Endothelial cell of umbilical vein (primary cell): ENCODE measurements around the gene TENM4. TPM values are rescaled to one million over a fixed set of nuclear protein-coding genes. Genes with fewer than 3 reads are reported as not detected.

Source experiments
- BruUV-seq: library from RNA; stranded (reverse); fragments of 400-500 nt; replicated peaks from 2 replicates; lab custom pipeline; 2021; lab: Mats Ljungman, UMichigan
- CTCF ChIA-PET: fragments of 300-600, 350-600 bp; sonication (Branson Sonifier 250); formaldehyde crosslinking; loops from one replicate; lab custom pipeline; 2021; ENCODE audit warnings: antibody characterized with exemption, inconsistent platforms; lab: Charles Lee
- POLR2A ChIA-PET: fragments of 300-600, 350-600 bp; sonication (Branson Sonifier 250); formaldehyde crosslinking; loops from one replicate; lab custom pipeline; 2021; ENCODE audit warnings: antibody characterized with exemption, inconsistent platforms; lab: Charles Lee
- DNase-seq: peaks from one replicate; pipeline ENCODE4 v3.0.0-alpha.2; 2011; ENCODE audit warnings: low read depth, low spot score
- FAIRE-seq: peaks from 2 replicates; lab custom pipeline; 2011; peaks lifted over from hg19 to GRCh38; lab: Jason Lieb, UNC
- H2AFZ ChIP-seq: 2 replicates; pipeline ENCODE4 v1.6.0; 2012; ENCODE audit warnings: low read depth, low read length, control low read depth, inconsistent platforms
- H3K27ac ChIP-seq: 2 replicates; pipeline ENCODE4 v1.5.1; 2011; ENCODE audit warnings: low read depth, mild to moderate bottlenecking, control low read depth, low read length, moderate library complexity; ENCODE audit not compliant: insufficient read depth
- H3K27me3 ChIP-seq, 2 experiments: 2 replicates each; pipeline versions ENCODE4 v1.6.0 to v1.6.1; 2011; ENCODE audit warnings: low read length in 2 of 2, mixed read lengths in 1 of 2; ENCODE audit not compliant: control insufficient read depth in 2 of 2, insufficient read depth in 2 of 2
- H3K36me3 ChIP-seq, 2 experiments: 2 replicates in 1 of 2; 3 replicates in 1 of 2; pipeline ENCODE4 v1.5.1; 2011; ENCODE audit warnings: low read length in 2 of 2, mild to moderate bottlenecking in 1 of 2, moderate library complexity in 1 of 2; ENCODE audit not compliant: control insufficient read depth in 2 of 2, insufficient read depth in 2 of 2; ENCODE audit errors: extremely low read depth in 1 of 2
- H3K4me1 ChIP-seq: 3 replicates; pipeline ENCODE4 v1.5.1; 2011; ENCODE audit warnings: mild to moderate bottlenecking, low read length; ENCODE audit not compliant: control insufficient read depth, insufficient read depth; ENCODE audit errors: extremely low read depth
- H3K4me2 ChIP-seq: 2 replicates; pipeline ENCODE4 v1.6.1; 2011; ENCODE audit warnings: low read length, control low read depth, mixed read lengths; ENCODE audit not compliant: insufficient read depth
- H3K4me3 ChIP-seq, 3 experiments: fragments of 200-600 bp in 1 of 3; sonication (generic), shearing (Covaris generic) in 1 of 3; replicated peaks in 1 of 3; 2 replicates each; pipeline ENCODE4 v1.5.1; 2011 to 2016; ENCODE audit warnings: control low read depth in 3 of 3, low read length in 3 of 3, mild to moderate bottlenecking in 2 of 3, inconsistent platforms in 1 of 3, low read depth in 1 of 3, moderate library complexity in 1 of 3; ENCODE audit not compliant: insufficient read depth in 1 of 3
- H3K79me2 ChIP-seq: 2 replicates; pipeline ENCODE4 v1.6.0; 2012; ENCODE audit warnings: low read length, inconsistent platforms; ENCODE audit not compliant: control insufficient read depth, insufficient read depth
- H3K9ac ChIP-seq: replicated peaks from 2 replicates; pipeline ENCODE3; 2011; ENCODE audit warnings: low read length, control low read depth; ENCODE audit not compliant: insufficient read depth; ENCODE audit errors: extremely low read depth
- H3K9me1 ChIP-seq: replicated peaks from 3 replicates; pipeline ENCODE4 v1.6.0; 2011; ENCODE audit warnings: mild to moderate bottlenecking, low read length; ENCODE audit not compliant: control insufficient read depth, insufficient read depth; ENCODE audit errors: extremely low read depth
- H3K9me3 ChIP-seq: replicated peaks from 2 replicates; pipeline ENCODE4 v1.5.1; 2012; ENCODE audit warnings: low read length, inconsistent platforms; ENCODE audit not compliant: control insufficient read depth, insufficient read depth
- H4K20me1 ChIP-seq: replicated peaks from 2 replicates; pipeline ENCODE3; 2011; ENCODE audit warnings: mild to moderate bottlenecking, low read length; ENCODE audit not compliant: control insufficient read depth, insufficient read depth; ENCODE audit errors: extremely low read depth
- CTCF ChIP-seq, 2 donors: IDR thresholded peaks; 1 replicate in 1 of 2; 2 replicates in 1 of 2; pipeline ENCODE4 v1.5.1; 2011; ENCODE audit warnings: low read length in 2 of 2, mild to moderate bottlenecking in 2 of 2, moderate library complexity in 2 of 2, control low read depth in 1 of 2, inconsistent platforms in 1 of 2, low read depth in 1 of 2; ENCODE audit not compliant: insufficient read depth in 1 of 2; ENCODE audit errors: extremely low read depth in 1 of 2
- EZH2 ChIP-seq: IDR thresholded peaks from 2 replicates; pipeline ENCODE4 v1.6.1; 2012; ENCODE audit warnings: borderline replicate concordance, low read depth, mild to moderate bottlenecking, moderate library complexity, low read length, inconsistent platforms; ENCODE audit not compliant: severe bottlenecking
- FOS ChIP-seq: IDR thresholded peaks from 2 replicates; pipeline ENCODE4 v1.6.1; 2011; ENCODE audit warnings: mild to moderate bottlenecking, low read length, moderate library complexity, borderline replicate concordance; ENCODE audit not compliant: insufficient read depth
- GATA2 ChIP-seq: IDR thresholded peaks from 2 replicates; pipeline ENCODE4 v1.7.0; 2011; ENCODE audit warnings: low read depth, mild to moderate bottlenecking, moderate library complexity, mixed read lengths, low read length; ENCODE audit not compliant: insufficient read length, insufficient read depth
- JUN ChIP-seq: IDR thresholded peaks from 2 replicates; pipeline ENCODE4 v1.6.1; 2011; ENCODE audit warnings: borderline replicate concordance, low read depth; ENCODE audit not compliant: insufficient read length, insufficient read depth
- MYC ChIP-seq: IDR thresholded peaks from one replicate; pipeline ENCODE4 v1.6.1; 2011; ENCODE audit warnings: mild to moderate bottlenecking, low read depth, low read length
- POLR2A ChIP-seq: IDR thresholded peaks from 2 replicates; pipeline ENCODE4 v1.6.1; 2012; ENCODE audit warnings: low read depth, mild to moderate bottlenecking, control low read depth, low read length
- POLR2AphosphoS5 ChIP-seq: IDR thresholded peaks from 2 replicates; pipeline ENCODE4 v1.6.1; 2012; ENCODE audit warnings: low read depth, mild to moderate bottlenecking, control low read depth, low read length, moderate library complexity; ENCODE audit not compliant: insufficient read depth
- dilution Hi-C: fragments of 300-500 bp; cut with MboI; formaldehyde crosslinking; loops from one replicate; pipeline ENCODE4 v1.15.0; 2019; ENCODE audit warnings: low sequenced_read_pairs; ENCODE audit not compliant: extremely low pct_ligation_motif_present
- intact Hi-C: fragments of 100-400 bp; cut with micrococcal nuclease; formaldehyde crosslinking; loops from one replicate; pipeline ENCODE4 v1.10.0; 2022
- polyA plus RNA-seq, 4 experiments: library from polyadenylated mRNA; depleted of rRNA in 3 of 4; stranded (reverse) in 3 of 4; unstranded in 1 of 4; fragments of >200 nt; gene quantifications; 2 replicates each; pipeline versions ENCODE4 v1.2.1 to v1.2.3, GENCODE V29; 2011 to 2012; ENCODE audit warnings: missing spikeins in 1 of 4
- total RNA-seq: library from RNA; stranded (reverse); gene quantifications from 2 replicates; pipeline ENCODE4 v1.2.3, GENCODE V29; 2021
- TF ChIP-seq, protein P1 (sequence below): IDR thresholded peaks from 2 replicates; pipeline ENCODE4 v1.6.1; 2011; ENCODE audit not compliant: insufficient read depth, insufficient read length

TENM4 gene
- total and polyA plus RNA-seq, 2 donors (not counting 3 experiments of a cell fraction or from before 2014, with no cell fraction given) = 0.06 to 0.27 TPM

DNA sequence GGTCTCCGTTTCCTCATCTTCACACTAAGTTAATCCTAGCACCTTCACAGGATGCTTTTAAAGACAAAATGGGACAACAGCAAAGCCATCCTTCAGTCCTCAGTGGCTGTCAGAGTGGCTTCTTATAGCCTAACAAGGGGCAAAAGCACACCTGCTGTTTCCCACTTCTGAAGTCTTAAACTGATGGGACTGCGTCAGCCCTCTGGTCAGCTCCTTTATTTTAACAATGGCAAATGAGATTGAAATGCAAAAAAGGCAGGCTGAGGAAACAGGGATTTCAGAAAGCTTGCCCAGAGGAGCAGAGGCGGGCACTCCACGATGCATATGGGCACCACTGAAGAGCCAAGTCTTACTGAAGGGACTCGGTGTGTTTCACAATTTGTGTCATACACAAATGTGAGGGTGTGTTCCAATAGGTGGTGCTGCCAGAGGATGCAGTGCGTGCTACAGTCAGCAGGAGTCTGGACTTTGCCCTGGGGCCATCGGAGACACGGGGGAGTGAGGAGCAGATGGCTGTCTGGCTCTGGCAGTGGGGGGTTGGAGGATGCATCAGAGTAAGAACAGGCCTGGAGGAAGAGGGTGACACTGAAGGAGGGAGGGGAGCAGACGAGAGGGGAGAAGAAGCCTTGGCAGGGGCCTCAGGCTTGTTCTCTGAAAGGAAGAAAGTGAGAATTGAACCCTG is 47.3 kb downstream of the TENM4 start:
- Histone ChIP-seq H3K79me2 (no peaks in the 10 kb centered on the region), H3K4me2 (no peak overlapping the region), H3K27me3 (no peaks in the 10 kb centered on the region), H3K4me3 (no peak overlapping the region), H2AFZ (no peak overlapping the region), H3K27ac (no peak overlapping the region), H3K4me1 (no peaks in the 10 kb centered on the region), H3K9me1 (no peaks in the 10 kb centered on the region), H3K36me3 (no peaks in the 10 kb centered on the region), H4K20me1 (no peaks in the 10 kb centered on the region), H3K9ac (no peak overlapping the region), H3K9me3 (no peaks in the 10 kb centered on the region)
- CTCF ChIA-PET = no interaction called here
- POLR2A ChIA-PET = no interaction called here
- no peak for TF ChIP-seq JUN
- no peak for TF ChIP-seq FOS
- no peak for TF ChIP-seq GATA2
- no peak for TF ChIP-seq POLR2AphosphoS5
- no peak for TF ChIP-seq MYC
- FAIRE-seq (no peak), DNase-seq (no peak)
- dilution Hi-C loops (no loop called here), intact Hi-C loops (no loop called here)
- BruUV-seq = no TSS peak

- Histone ChIP-seq H3K4me3 (no peak overlapping the region), H3K4me2 (no peak overlapping the region), H3K27ac (no peak overlapping the region), H3K9ac (no peak overlapping the region), H2AFZ (no peak overlapping the region), H4K20me1 (no peaks in the 10 kb centered on the region), H3K4me1 (no peaks in the 10 kb centered on the region), H3K27me3 (no peaks in the 10 kb centered on the region), H3K9me3 (no peaks in the 10 kb centered on the region), H3K9me1 (no peaks in the 10 kb centered on the region), H3K36me3 (no peaks in the 10 kb centered on the region), H3K79me2 (no peaks in the 10 kb centered on the region)
- POLR2A ChIA-PET = no interaction called here
- CTCF ChIA-PET = no interaction called here
- DNase-seq (no peak), FAIRE-seq (no peak)
- TF ChIP-seq, protein P1, sequence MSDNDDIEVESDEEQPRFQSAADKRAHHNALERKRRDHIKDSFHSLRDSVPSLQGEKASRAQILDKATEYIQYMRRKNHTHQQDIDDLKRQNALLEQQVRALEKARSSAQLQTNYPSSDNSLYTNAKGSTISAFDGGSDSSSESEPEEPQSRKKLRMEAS = no peak
- TF ChIP-seq CTCF (IDR thresholded peaks at IDR 0.05; ENCODE audit: extremely low read depth in 1 of 2, insufficient read depth in 1 of 2, low read depth in 1 of 2, low read length in 2 of 2) = no peak
- no peak for TF ChIP-seq JUN
- TF ChIP-seq MYC = no peak
- TF ChIP-seq GATA2 = no peak
- TF ChIP-seq POLR2A = no peak
- no peak for TF ChIP-seq POLR2AphosphoS5
- TF ChIP-seq EZH2 = no peak
- TF ChIP-seq FOS = no peak
- dilution Hi-C loops = no loop called here
- intact Hi-C loops = no loop called here
- BruUV-seq = no TSS peak
These were observed 48.7 kb downstream of the TENM4 start for GRCh38 chr11:79392161-79392560.
